Endometrium (tissue), 2 donors: ENCODE results near the gene ELMO1.

ENCODE experiments used
- FAIRE-seq: peaks from 2 replicates; lab custom pipeline; 2012; peaks lifted over from hg19 to GRCh38; lab: Jason Lieb, UNC
- donor health status: control.
- donor health status: control.

ELMO1 gene

GRCh38 chr7:36970551-36971514, 477.8 kb downstream of the ELMO1 start:
- FAIRE-seq = no peak

DNA sequence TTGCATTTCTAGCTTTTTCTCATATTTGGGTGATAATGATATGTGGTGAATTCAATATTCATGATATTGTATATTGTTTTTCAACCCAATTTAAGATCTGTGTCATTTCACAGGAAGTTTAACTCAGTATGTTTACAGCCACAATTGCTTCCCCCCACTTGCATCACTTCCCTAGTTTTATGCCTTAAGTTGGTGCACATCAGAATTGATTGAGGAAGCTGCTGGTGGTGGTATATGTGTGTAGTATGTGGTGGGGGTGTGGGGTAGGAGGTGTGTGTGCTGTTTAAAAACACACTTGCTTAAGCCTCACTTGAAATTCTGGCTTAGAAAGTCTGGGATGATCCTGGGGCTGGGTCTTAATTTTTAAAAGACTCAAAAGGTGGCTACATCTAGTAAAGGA, 479.3 kb downstream of the ELMO1 start:
- FAIRE-seq = no peak

DNA sequence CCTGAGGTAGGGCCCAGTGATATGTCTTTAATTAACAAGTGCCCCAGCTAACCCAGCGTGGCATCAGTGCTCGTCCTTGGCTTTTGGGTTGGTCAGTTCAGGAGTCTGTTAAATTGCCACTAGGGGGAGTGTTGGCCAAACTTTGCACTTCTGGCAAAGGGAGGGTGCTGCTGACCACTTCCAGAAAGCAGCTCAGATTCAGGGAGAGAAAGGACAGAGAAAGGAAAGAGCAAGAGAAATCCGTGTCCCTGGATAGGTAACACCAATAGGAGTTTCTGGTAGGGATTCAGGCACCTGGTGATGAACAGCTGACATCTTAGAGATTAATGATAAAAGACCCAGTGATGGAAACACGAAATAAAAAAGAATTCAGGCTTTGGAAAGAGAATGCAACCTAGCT, 481.3 kb downstream of the ELMO1 start:
- no peak for FAIRE-seq

DNA sequence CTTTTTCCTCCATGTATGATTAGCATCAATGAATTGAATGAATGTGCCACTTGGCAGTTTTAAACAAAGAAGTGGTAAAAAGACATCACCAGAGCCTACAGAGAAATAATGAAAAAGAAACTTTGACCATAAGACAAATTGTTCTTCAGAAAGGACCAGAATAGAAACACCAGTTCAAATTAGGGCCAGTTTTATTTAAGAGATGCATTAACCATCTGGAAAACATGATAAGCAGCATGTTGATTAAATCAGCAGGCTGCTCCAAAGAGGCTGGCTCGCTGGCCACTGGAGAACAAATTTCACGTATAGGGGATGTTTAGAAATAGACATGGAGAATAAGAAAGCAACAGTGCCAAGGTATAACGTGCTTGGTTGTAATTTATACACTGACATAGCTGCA, 482.0 kb downstream of the ELMO1 start:
- no peak for FAIRE-seq

DNA sequence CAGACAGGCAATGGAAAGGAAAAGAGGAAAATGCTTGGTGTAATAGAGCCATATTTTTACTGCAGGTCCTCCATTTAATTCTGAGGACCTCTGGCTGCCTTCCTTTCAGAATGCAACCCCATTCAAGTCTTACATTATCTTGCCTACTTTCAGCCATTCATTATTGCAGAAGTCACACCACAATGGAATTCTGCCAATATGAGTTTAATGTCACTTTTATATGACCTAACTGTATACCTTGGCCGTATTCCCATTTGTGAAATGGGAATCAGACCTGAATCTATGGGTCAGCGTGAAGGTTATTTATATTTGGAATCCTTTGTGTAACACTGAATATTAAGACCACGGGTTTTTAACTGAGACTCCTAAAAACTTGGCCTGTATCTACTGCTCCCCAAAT, 482.6 kb downstream of the ELMO1 start:
- FAIRE-seq = no peak

DNA sequence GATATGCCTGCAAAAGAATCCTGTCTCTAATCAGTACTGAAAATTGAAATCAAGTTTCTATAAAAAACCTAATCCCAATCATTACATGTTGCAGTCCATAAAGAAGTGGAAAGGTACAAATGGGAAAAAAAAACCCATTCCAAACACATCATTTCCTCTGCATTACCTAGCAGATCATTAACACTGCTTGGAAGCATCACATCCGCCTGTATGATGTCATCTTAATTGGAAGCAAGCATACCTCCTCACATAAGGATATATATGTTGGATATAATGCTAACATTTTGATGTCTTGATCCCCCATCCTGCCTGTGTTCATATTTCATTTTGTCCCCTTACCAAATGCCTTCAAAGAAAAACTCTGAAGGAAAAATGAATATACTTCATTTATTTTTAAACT, 483.0 kb downstream of the ELMO1 start:
- no peak for FAIRE-seq

DNA sequence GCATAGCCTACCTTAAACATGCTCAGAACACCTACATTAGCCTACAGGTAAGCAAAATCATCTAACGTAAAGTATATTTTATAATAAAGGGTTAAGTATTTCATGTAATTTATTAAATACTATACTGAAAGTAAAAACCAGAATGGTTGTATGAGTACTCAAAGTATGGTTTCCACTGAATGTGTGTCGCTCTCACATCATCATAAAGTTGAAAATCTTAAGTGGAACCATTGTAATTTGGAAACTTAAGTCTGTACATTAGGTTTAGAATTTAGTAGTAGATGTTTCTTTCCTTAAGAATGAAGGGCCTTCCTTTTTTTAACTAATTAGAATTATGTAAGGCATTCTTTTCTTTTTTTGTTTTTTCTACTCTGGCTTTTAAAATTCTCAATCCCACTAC, 484.4 kb downstream of the ELMO1 start:
- FAIRE-seq = no peak

- no peak for FAIRE-seq
Measured at GRCh38 chr7:36962367-36962766, 486.3 kb downstream of the ELMO1 start.

DNA sequence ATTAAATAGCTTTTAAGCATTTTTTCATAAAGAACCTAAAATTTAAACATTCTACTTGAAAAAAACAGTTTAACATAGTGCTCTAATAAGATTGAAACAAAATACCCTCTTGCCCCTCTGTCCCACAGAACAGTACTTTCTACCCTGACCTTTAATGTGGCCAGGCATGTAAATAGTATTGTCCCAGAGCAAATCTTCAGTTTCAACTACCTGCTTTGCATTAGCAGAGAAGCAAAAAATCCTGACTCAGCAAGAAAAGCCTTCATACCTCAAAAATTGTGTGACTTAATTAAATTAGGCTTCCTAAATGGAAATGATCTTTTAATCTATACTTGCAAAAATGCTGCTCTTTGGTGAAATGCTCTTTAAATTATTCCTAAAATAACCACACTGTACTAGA, 487.0 kb downstream of the ELMO1 start:
- FAIRE-seq = no peak

- no peak for FAIRE-seq
Measured at GRCh38 chr7:36961097-36961496, 487.6 kb downstream of the ELMO1 start.

- no peak for FAIRE-seq
Measured at GRCh38 chr7:36960105-36960504, 488.6 kb downstream of the ELMO1 start.

DNA sequence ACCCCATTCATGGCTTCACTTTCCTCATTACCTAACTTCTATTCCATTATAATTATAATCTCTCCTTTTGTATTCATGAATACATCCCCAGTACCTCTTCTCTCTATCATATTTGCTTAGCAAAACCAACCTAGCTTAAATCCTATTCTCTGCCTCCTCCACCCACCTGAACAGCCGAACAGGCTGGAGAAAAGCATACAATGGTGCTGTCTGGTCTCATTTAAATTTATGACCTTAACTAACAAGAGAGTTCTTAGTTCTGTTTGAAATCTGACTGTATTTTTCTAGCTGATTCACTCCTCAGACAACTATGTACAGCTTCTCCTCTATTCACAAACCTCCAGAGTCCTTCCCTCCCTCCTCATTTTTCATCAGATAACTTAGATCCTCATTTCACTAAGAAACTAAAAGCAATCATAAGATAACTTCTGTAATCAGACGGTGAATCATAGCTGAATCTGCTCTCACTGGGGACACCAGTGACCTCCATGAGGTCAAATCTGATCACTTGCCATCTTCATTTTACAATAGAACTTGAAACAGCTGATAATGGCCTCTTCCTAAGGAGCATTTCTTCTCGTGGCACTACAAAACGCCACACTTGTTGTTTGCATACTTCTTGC, 490.4 kb downstream of the ELMO1 start:
- FAIRE-seq = no peak

DNA sequence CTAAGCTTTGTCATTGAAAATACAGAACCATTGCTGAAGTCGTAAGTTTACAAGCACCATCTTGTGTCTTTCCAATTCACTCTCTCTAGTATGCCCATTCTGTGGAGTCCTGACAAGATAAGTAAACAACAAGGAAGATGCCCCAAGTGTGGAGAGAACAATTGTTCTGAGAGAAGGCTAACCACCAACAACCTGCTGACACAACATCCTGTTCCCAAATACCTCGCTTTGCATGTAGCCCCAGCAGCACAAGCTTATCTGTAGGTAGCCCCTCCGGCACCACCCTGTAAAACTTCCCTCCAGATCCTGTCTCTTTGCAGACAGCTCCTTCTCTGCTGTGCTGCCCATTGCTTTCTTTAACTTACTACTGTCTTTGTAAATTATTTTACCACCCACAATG, 491.0 kb downstream of the ELMO1 start:
- no peak for FAIRE-seq

DNA sequence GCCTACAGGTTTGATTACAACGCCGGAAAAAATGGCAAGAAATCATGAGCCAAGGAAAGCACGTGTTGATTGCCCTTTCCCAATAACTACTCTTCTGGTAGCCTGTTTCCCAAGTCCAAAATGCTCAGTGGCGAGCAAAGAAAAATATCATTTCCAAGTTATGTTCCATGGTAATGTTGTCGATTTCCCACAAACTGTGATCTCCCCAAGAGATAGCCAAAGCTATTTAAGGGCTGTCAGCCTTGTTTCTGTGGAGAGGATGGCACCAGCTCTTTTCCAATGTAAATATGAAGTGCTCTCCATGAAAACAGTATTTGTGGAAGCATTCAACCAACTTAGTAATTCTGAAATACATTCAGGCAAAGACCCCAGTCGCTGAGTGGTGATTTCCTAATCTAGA, 491.9 kb downstream of the ELMO1 start:
- FAIRE-seq = no peak

GRCh38 chr7:36955456-36956129, 493.1 kb downstream of the ELMO1 start:
- FAIRE-seq = no peak

- FAIRE-seq = no peak
Measured at GRCh38 chr7:36951257-36951697, 497.4 kb downstream of the ELMO1 start.

GRCh38 chr7:36949711-36950600, 498.7 kb downstream of the ELMO1 start:
- FAIRE-seq = no peak

DNA sequence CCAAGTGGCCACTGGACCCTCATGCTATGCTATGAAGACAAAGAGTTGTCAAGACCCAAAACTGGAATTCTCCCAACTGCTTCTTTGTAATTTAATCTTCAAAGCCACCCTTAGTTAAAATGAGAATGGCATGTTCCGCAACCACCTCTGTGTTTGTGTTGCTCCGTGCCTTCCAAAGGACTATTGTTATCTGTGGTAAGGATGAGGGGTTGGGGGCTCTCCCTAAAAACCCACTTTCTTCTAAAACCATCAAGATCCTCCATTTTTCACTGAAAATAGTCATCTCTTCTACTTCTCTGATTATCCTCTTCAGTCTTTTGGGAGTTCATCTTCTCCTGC, 502.3 kb downstream of the ELMO1 start:
- FAIRE-seq = no peak

DNA sequence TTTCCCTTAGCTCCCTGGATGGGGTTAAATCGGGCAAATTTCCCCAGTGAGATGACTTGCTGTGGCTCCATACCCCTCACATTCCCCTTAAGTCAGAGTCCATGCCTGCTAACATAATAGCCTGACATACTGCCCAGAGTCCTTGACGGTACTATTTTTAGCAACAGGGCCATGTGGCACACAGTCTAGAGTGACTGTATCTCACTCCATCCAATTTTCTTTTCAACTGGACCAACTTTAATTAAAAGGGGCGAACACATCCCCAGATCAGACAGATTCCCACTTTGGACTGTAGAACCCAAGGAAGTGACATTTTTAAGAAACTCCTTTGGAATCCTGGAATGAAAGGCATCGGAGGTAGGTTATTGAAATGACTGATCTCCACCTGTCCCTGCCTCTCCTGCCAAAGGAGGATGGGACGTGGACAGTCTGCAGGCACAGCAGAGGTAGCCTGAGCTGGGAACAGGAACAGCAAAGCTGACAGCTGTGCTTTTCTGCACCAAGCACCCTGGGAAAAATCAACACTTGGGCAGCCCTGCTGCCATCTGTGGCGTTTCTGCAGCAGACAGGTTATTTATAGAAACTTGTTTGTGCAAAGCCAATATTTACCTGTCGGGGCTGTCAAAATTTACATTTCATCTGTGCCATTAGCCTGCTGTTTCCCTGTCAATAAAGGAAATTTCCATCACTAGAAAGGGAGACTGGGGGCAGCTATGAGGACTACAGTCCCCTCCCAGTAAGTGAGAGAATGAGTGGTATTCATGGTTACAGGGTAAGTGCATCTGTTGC, 502.9 kb downstream of the ELMO1 start:
- no peak for FAIRE-seq

DNA sequence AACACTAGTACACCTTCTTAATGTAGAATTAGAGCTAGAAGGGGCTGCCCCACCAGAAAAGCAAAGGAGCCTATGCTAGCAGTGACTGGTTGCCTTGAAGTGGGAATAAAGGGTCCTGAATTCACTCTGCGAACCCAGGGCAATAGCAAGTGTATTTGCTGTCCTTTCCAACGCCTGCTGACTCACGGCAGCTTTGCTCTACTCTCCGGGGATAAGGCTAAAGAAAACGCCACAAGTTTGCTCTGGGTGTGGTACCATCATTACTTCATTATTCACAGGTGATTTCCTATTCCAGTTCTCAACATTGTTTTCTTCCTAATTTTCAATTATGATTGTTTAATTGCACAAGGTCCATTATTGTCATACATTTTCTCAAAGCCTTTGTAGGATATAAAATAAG, 503.8 kb downstream of the ELMO1 start:
- no peak for FAIRE-seq
